Endothelial cell of umbilical vein (primary cell): ENCODE measurements around the gene ASPSCR1. TPM values are rescaled to one million over a fixed set of nuclear protein-coding genes. Genes with fewer than 3 reads are reported as not detected.

Experiments used
- BruUV-seq: library from RNA; stranded (reverse); fragments of 400-500 nt; replicated peaks from 2 replicates; lab custom pipeline; 2021; lab: Mats Ljungman, UMichigan
- CTCF ChIA-PET: fragments of 300-600, 350-600 bp; sonication (Branson Sonifier 250); formaldehyde crosslinking; loops from one replicate; lab custom pipeline; 2021; ENCODE audit warnings: antibody characterized with exemption, inconsistent platforms; lab: Charles Lee
- POLR2A ChIA-PET: fragments of 300-600, 350-600 bp; sonication (Branson Sonifier 250); formaldehyde crosslinking; loops from one replicate; lab custom pipeline; 2021; ENCODE audit warnings: antibody characterized with exemption, inconsistent platforms; lab: Charles Lee
- DNase-seq: peaks from one replicate; pipeline ENCODE4 v3.0.0-alpha.2; 2011; ENCODE audit warnings: low read depth, low spot score
- FAIRE-seq: peaks from 2 replicates; lab custom pipeline; 2011; peaks lifted over from hg19 to GRCh38; lab: Jason Lieb, UNC
- H2AFZ ChIP-seq: 2 replicates; pipeline ENCODE4 v1.6.0; 2012; ENCODE audit warnings: low read depth, low read length, control low read depth, inconsistent platforms
- H3K27ac ChIP-seq: 2 replicates; pipeline ENCODE4 v1.5.1; 2011; ENCODE audit warnings: low read depth, mild to moderate bottlenecking, control low read depth, low read length, moderate library complexity; ENCODE audit not compliant: insufficient read depth
- H3K27me3 ChIP-seq, 2 experiments: 2 replicates each; pipeline versions ENCODE4 v1.6.0 to v1.6.1; 2011; ENCODE audit warnings: low read length in 2 of 2, mixed read lengths in 1 of 2; ENCODE audit not compliant: control insufficient read depth in 2 of 2, insufficient read depth in 2 of 2
- H3K36me3 ChIP-seq, 2 experiments: 2 replicates in 1 of 2; 3 replicates in 1 of 2; pipeline ENCODE4 v1.5.1; 2011; ENCODE audit warnings: low read length in 2 of 2, mild to moderate bottlenecking in 1 of 2, moderate library complexity in 1 of 2; ENCODE audit not compliant: control insufficient read depth in 2 of 2, insufficient read depth in 2 of 2; ENCODE audit errors: extremely low read depth in 1 of 2
- H3K4me1 ChIP-seq: 3 replicates; pipeline ENCODE4 v1.5.1; 2011; ENCODE audit warnings: mild to moderate bottlenecking, low read length; ENCODE audit not compliant: control insufficient read depth, insufficient read depth; ENCODE audit errors: extremely low read depth
- H3K4me2 ChIP-seq: 2 replicates; pipeline ENCODE4 v1.6.1; 2011; ENCODE audit warnings: low read length, control low read depth, mixed read lengths; ENCODE audit not compliant: insufficient read depth
- H3K4me3 ChIP-seq, 3 experiments: fragments of 200-600 bp in 1 of 3; sonication (generic), shearing (Covaris generic) in 1 of 3; replicated peaks in 1 of 3; 2 replicates each; pipeline ENCODE4 v1.5.1; 2011 to 2016; ENCODE audit warnings: control low read depth in 3 of 3, low read length in 3 of 3, mild to moderate bottlenecking in 2 of 3, inconsistent platforms in 1 of 3, low read depth in 1 of 3, moderate library complexity in 1 of 3; ENCODE audit not compliant: insufficient read depth in 1 of 3
- H3K79me2 ChIP-seq: 2 replicates; pipeline ENCODE4 v1.6.0; 2012; ENCODE audit warnings: low read length, inconsistent platforms; ENCODE audit not compliant: control insufficient read depth, insufficient read depth
- H3K9ac ChIP-seq: replicated peaks from 2 replicates; pipeline ENCODE3; 2011; ENCODE audit warnings: low read length, control low read depth; ENCODE audit not compliant: insufficient read depth; ENCODE audit errors: extremely low read depth
- H3K9me1 ChIP-seq: replicated peaks from 3 replicates; pipeline ENCODE4 v1.6.0; 2011; ENCODE audit warnings: mild to moderate bottlenecking, low read length; ENCODE audit not compliant: control insufficient read depth, insufficient read depth; ENCODE audit errors: extremely low read depth
- H3K9me3 ChIP-seq: replicated peaks from 2 replicates; pipeline ENCODE4 v1.5.1; 2012; ENCODE audit warnings: low read length, inconsistent platforms; ENCODE audit not compliant: control insufficient read depth, insufficient read depth
- H4K20me1 ChIP-seq: replicated peaks from 2 replicates; pipeline ENCODE3; 2011; ENCODE audit warnings: mild to moderate bottlenecking, low read length; ENCODE audit not compliant: control insufficient read depth, insufficient read depth; ENCODE audit errors: extremely low read depth
- CTCF ChIP-seq, 2 donors: IDR thresholded peaks; 1 replicate in 1 of 2; 2 replicates in 1 of 2; pipeline ENCODE4 v1.5.1; 2011; ENCODE audit warnings: low read length in 2 of 2, mild to moderate bottlenecking in 2 of 2, moderate library complexity in 2 of 2, control low read depth in 1 of 2, inconsistent platforms in 1 of 2, low read depth in 1 of 2; ENCODE audit not compliant: insufficient read depth in 1 of 2; ENCODE audit errors: extremely low read depth in 1 of 2
- EZH2 ChIP-seq: IDR thresholded peaks from 2 replicates; pipeline ENCODE4 v1.6.1; 2012; ENCODE audit warnings: borderline replicate concordance, low read depth, mild to moderate bottlenecking, moderate library complexity, low read length, inconsistent platforms; ENCODE audit not compliant: severe bottlenecking
- FOS ChIP-seq: IDR thresholded peaks from 2 replicates; pipeline ENCODE4 v1.6.1; 2011; ENCODE audit warnings: mild to moderate bottlenecking, low read length, moderate library complexity, borderline replicate concordance; ENCODE audit not compliant: insufficient read depth
- GATA2 ChIP-seq: IDR thresholded peaks from 2 replicates; pipeline ENCODE4 v1.7.0; 2011; ENCODE audit warnings: low read depth, mild to moderate bottlenecking, moderate library complexity, mixed read lengths, low read length; ENCODE audit not compliant: insufficient read length, insufficient read depth
- JUN ChIP-seq: IDR thresholded peaks from 2 replicates; pipeline ENCODE4 v1.6.1; 2011; ENCODE audit warnings: borderline replicate concordance, low read depth; ENCODE audit not compliant: insufficient read length, insufficient read depth
- MAX ChIP-seq: IDR thresholded peaks from 2 replicates; pipeline ENCODE4 v1.6.1; 2011; ENCODE audit not compliant: insufficient read depth, insufficient read length
- MYC ChIP-seq: IDR thresholded peaks from one replicate; pipeline ENCODE4 v1.6.1; 2011; ENCODE audit warnings: mild to moderate bottlenecking, low read depth, low read length
- POLR2A ChIP-seq: IDR thresholded peaks from 2 replicates; pipeline ENCODE4 v1.6.1; 2012; ENCODE audit warnings: low read depth, mild to moderate bottlenecking, control low read depth, low read length
- POLR2AphosphoS5 ChIP-seq: IDR thresholded peaks from 2 replicates; pipeline ENCODE4 v1.6.1; 2012; ENCODE audit warnings: low read depth, mild to moderate bottlenecking, control low read depth, low read length, moderate library complexity; ENCODE audit not compliant: insufficient read depth
- dilution Hi-C: fragments of 300-500 bp; cut with MboI; formaldehyde crosslinking; loops from one replicate; pipeline ENCODE4 v1.15.0; 2019; ENCODE audit warnings: low sequenced_read_pairs; ENCODE audit not compliant: extremely low pct_ligation_motif_present
- intact Hi-C: fragments of 100-400 bp; cut with micrococcal nuclease; formaldehyde crosslinking; loops from one replicate; pipeline ENCODE4 v1.10.0; 2022
- polyA plus RNA-seq, 4 experiments: library from polyadenylated mRNA; depleted of rRNA in 3 of 4; stranded (reverse) in 3 of 4; unstranded in 1 of 4; fragments of >200 nt; gene quantifications; 2 replicates each; pipeline versions ENCODE4 v1.2.1 to v1.2.3, GENCODE V29; 2011 to 2012; ENCODE audit warnings: missing spikeins in 1 of 4
- total RNA-seq: library from RNA; stranded (reverse); gene quantifications from 2 replicates; pipeline ENCODE4 v1.2.3, GENCODE V29; 2021

Gene ASPSCR1
- total and polyA plus RNA-seq, 2 donors (not counting 3 experiments of a cell fraction or from before 2014, with no cell fraction given), result 24.8 to 36.5 TPM

- no peak for FAIRE-seq
- Histone ChIP-seq H2AFZ (no peak overlapping the region), H3K27me3 (peaks cover 0 to 5% of the 10 kb centered on the region in 2 experiments), H3K27ac (no peak overlapping the region), H3K4me1 (no peaks in the 10 kb centered on the region), H3K4me2 (no peak overlapping the region), H4K20me1 (no peaks in the 10 kb centered on the region), H3K9me1 (no peaks in the 10 kb centered on the region), H3K79me2 (no peaks in the 10 kb centered on the region), H3K36me3 (no peaks in the 10 kb centered on the region), H3K9ac (no peak overlapping the region), H3K9me3 (no peaks in the 10 kb centered on the region), H3K4me3 (no peak overlapping the region)
- no TSS peak for BruUV-seq
- intact Hi-C loops, result no loop called here
- no peak for DNase-seq
- TF ChIP-seq JUN, result no peak
- TF ChIP-seq EZH2, result no peak
- TF ChIP-seq CTCF (IDR thresholded peaks at IDR 0.05; ENCODE audit: extremely low read depth in 1 of 2, insufficient read depth in 1 of 2, low read depth in 1 of 2, low read length in 2 of 2), result no peak
- no peak for TF ChIP-seq MAX
- no peak for TF ChIP-seq GATA2
- TF ChIP-seq FOS, result no peak
- TF ChIP-seq POLR2A, result no peak
- TF ChIP-seq POLR2AphosphoS5, result no peak
- TF ChIP-seq MYC, result no peak
- dilution Hi-C loops, result no loop called here
- ChIA-PET POLR2A (no interaction called here), CTCF (interaction anchor here (4.2 kb wide), 1 partner anchor 11 kb away, joined by 33 read pairs; no protein-coding TSS in a partner anchor)
Observed at GRCh38 chr17:81948635-81949378, 28.6 kb upstream of the ASPSCR1 start.
